Body of pancreas (tissue), 4 donors: ENCODE data around the gene SART1. TPM values are rescaled to one million over a fixed set of nuclear protein-coding genes. Genes with fewer than 3 reads are reported as not detected.

Experiments used
- ATAC-seq: fragments of 150-250 bp; one replicate; pipeline ENCODE4 v1.9.1; 2016
- DNase-seq, 4 donors: peaks; one replicate each; pipeline ENCODE4 v3.0.0-alpha.2; 2019
- H3K27ac ChIP-seq, 4 donors: fragments of 200-600 bp; sonication (generic); 1 replicate in 3 of 4; 2 replicates in 1 of 4; pipeline versions ENCODE4 v1.5.1 to v1.6.1; 2016 to 2019; ENCODE audit warnings: mild to moderate bottlenecking in 1 of 4, mixed read lengths in 1 of 4, moderate library complexity in 1 of 4
- H3K27me3 ChIP-seq, 2 donors: fragments of 200-600 bp; sonication (generic); one replicate each; pipeline ENCODE4 v1.6.0; 2016; ENCODE audit warnings: mild to moderate bottlenecking in 1 of 2
- H3K36me3 ChIP-seq, 2 donors: fragments of 200-600 bp; sonication (generic); replicated peaks in 1 of 2; 2 replicates each; pipeline ENCODE4 v1.5.1; 2016; ENCODE audit warnings: low read depth in 2 of 2; ENCODE audit not compliant: insufficient read depth in 1 of 2
- H3K4me1 ChIP-seq: fragments of 200-600 bp; sonication (generic); one replicate; pipeline ENCODE4 v1.6.0; 2016
- H3K4me3 ChIP-seq, 2 donors: fragments of 200-600 bp; sonication (generic); 1 replicate in 1 of 2; 2 replicates in 1 of 2; pipeline ENCODE4 v1.5.1; 2016 to 2019
- H3K9me3 ChIP-seq, 3 donors: fragments of 200-600 bp; sonication (generic); 1 replicate in 2 of 3; 2 replicates in 1 of 3; pipeline ENCODE4 v1.5.1; 2016
- POLR2A ChIP-seq, 3 donors: fragments of 450-650 bp; IDR thresholded peaks; one replicate each; pipeline ENCODE4 v1.6.1; 2016; ENCODE audit warnings: antibody characterized with exemption in 3 of 3, mild to moderate bottlenecking in 2 of 3
- WGBS, 2 donors: methylation state at CpG; one replicate each; pipeline ENCODE4 v1.1.5; 2017; 5-methylcytosine and 5-hydroxymethylcytosine counted together
- intact Hi-C: fragments of 100-400 bp; cut with DNase I; formaldehyde crosslinking; loops from one replicate; pipeline ENCODE4 v1.15.1; 2023
- total RNA-seq, 2 donors: library from RNA; depleted of rRNA; stranded (reverse); fragments of >200 nt; gene quantifications; one replicate each; pipeline ENCODE4 v1.1.0, GENCODE V29; 2016
- TF ChIP-seq, protein P1 (sequence below), 7 experiments: fragments of 450-650 bp in 4 of 7; fragments of 200-600 bp in 3 of 7; sonication (generic) in 3 of 7; IDR thresholded peaks; one replicate each; pipeline ENCODE4 v1.5.1; 2016 to 2019; ENCODE audit warnings: antibody characterized with exemption in 7 of 7

SART1 gene
- total RNA-seq, 2 donors from 2014 or later = 27.5 to 60.6 TPM

DNA sequence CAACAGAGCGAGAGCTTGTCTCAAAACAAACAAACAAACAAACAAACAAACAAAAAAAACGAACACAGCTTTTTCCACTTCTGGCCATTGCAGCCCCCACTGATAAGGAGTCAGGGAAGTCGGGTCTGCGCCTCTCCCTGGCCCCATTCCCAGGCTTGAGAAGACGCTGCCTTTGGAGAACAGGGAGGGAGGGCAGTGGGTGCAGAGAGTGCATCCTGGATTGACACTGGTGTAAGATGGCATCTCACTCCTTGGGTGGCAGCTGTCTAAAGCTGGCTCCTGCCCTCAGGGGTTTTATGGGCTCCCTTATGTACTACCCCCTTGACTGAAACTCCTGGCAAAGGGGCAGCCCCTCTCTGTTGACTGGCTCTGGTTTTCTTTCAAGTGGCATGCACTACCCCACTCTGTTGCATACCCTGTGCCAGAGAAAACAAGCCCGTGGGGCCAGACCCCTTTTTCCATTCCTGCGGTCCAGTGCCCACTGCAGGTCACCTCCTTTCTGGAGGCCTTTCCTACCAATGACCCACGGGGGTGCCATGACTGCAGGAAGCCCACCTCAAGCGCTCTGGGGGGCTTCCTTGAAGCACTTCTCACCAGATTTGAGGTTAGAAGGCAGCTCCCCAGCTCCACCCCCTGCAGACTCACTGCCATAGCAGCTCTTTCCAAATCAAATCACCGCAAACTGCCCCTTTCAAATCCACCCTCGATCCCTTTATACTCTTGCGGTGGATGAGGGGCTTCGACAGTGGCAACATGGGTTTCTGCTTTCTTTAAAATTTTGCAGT is 29.6 kb upstream of the SART1 start:
- H3K9me3 ChIP-seq = no peaks in the 10 kb centered on the region
- no peaks in the 10 kb centered on the region for H3K4me1 ChIP-seq
- ATAC-seq (no peak), DNase-seq (no peak)
- H3K36me3 ChIP-seq = no peaks in the 10 kb centered on the region
- intact Hi-C loops = no loop called here
- TF ChIP-seq POLR2A (IDR thresholded peaks at IDR 0.05) = no peak
- TF ChIP-seq, protein P1, sequence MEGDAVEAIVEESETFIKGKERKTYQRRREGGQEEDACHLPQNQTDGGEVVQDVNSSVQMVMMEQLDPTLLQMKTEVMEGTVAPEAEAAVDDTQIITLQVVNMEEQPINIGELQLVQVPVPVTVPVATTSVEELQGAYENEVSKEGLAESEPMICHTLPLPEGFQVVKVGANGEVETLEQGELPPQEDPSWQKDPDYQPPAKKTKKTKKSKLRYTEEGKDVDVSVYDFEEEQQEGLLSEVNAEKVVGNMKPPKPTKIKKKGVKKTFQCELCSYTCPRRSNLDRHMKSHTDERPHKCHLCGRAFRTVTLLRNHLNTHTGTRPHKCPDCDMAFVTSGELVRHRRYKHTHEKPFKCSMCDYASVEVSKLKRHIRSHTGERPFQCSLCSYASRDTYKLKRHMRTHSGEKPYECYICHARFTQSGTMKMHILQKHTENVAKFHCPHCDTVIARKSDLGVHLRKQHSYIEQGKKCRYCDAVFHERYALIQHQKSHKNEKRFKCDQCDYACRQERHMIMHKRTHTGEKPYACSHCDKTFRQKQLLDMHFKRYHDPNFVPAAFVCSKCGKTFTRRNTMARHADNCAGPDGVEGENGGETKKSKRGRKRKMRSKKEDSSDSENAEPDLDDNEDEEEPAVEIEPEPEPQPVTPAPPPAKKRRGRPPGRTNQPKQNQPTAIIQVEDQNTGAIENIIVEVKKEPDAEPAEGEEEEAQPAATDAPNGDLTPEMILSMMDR (IDR thresholded peaks at IDR 0.05) = no peak
- H3K27ac ChIP-seq = no peak overlapping the region
- no peak overlapping the region for H3K4me3 ChIP-seq
- WGBS, 2 donors = 56 to 61% methylated on average over 13 of the region's 13 CpGs
- H3K27me3 ChIP-seq = no peaks in the 10 kb centered on the region

DNA sequence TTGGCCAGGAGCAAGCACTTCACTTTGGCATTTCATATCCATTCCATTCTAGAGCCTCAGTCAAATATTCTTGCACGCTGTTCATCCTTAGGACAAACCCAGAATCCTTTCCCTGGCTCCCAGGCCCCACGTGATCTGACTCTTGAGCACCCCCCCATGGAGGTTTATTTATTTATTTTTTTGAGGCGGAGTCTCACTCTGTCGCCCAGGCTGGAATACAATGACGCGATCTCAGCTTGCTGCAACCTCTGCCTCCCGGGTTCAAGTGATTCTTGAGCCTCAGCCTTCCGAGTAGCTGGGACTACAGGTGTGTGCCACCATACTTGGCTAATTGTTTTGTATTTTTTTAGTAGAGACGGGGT is 29.0 kb upstream of the SART1 start:
- no peak for TF ChIP-seq POLR2A (IDR thresholded peaks at IDR 0.05)
- TF ChIP-seq, protein P1 (IDR thresholded peaks at IDR 0.05) = no peak
- WGBS, 2 donors = 39 to 45% methylated on average over 9 of the region's 9 CpGs
- ATAC-seq = no peak
- Histone ChIP-seq H3K9me3 (no peaks in the 10 kb centered on the region), H3K27me3 (no peaks in the 10 kb centered on the region), H3K36me3 (no peaks in the 10 kb centered on the region), H3K4me3 (no peak overlapping the region), H3K27ac (no peak overlapping the region), H3K4me1 (no peaks in the 10 kb centered on the region)
- intact Hi-C loops = no loop called here
- DNase-seq = no peak

DNA sequence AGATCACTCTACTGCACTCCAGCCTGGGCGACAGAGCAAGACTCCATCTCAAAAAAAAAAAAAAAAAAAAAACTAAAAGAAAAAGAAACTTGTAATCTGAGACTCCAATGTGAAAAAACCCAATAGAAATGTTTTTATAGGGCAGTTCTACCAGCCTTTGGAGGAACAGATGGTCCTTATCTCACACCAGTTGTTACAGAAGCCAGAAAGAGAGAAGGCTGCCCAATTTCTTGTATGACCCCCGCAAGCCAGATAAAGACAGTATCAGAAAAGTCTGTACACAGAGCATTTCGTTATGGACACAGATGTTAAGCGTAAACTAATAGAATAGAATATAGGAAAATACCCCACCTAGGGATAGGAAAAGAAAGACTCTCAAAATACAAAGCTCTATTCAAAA is 27.5 kb upstream of the SART1 start:
- Histone ChIP-seq H3K36me3 (no peaks in the 10 kb centered on the region), H3K27ac (no peak overlapping the region), H3K4me3 (no peak overlapping the region), H3K9me3 (no peaks in the 10 kb centered on the region), H3K4me1 (no peaks in the 10 kb centered on the region), H3K27me3 (no peaks in the 10 kb centered on the region)
- WGBS, 2 donors = 22 to 28% methylated on average over 4 of the region's 4 CpGs
- intact Hi-C loops = no loop called here
- peak; percentile 35 for ATAC-seq
- TF ChIP-seq POLR2A (IDR thresholded peaks at IDR 0.05) = no peak
- TF ChIP-seq, protein P1 (IDR thresholded peaks at IDR 0.05) = no peak
- no peak for DNase-seq

DNA sequence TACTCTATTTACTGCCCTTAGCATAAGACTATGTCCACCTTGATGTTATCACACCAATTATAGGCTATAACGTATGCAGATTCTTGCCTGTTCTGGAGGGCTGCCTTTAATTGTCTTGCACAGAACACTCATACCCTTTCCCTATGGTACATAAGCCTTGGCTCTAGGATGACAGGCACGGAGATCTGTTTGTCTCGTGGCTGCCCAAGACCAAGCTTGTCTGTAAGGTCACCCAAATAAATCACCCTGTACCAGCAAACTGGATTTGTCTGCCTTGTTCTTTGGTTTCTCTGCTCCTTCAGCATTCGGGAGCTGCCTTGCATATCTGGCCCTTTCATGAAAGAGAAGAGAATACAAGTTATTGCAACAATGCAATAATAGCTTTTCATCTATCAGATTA is 23.8 kb upstream of the SART1 start:
- Histone ChIP-seq H3K27me3 (no peaks in the 10 kb centered on the region), H3K27ac (no peak overlapping the region), H3K4me1 (no peaks in the 10 kb centered on the region), H3K4me3 (no peak overlapping the region), H3K36me3 (no peaks in the 10 kb centered on the region), H3K9me3 (no peaks in the 10 kb centered on the region)
- intact Hi-C loops = no loop called here
- DNase-seq = no peak
- WGBS, 2 donors = 48 to 54% methylated on average over 4 of the region's 4 CpGs
- ATAC-seq = no peak
- TF ChIP-seq POLR2A (IDR thresholded peaks at IDR 0.05) = no peak
- TF ChIP-seq, protein P1 (IDR thresholded peaks at IDR 0.05) = no peak

DNA sequence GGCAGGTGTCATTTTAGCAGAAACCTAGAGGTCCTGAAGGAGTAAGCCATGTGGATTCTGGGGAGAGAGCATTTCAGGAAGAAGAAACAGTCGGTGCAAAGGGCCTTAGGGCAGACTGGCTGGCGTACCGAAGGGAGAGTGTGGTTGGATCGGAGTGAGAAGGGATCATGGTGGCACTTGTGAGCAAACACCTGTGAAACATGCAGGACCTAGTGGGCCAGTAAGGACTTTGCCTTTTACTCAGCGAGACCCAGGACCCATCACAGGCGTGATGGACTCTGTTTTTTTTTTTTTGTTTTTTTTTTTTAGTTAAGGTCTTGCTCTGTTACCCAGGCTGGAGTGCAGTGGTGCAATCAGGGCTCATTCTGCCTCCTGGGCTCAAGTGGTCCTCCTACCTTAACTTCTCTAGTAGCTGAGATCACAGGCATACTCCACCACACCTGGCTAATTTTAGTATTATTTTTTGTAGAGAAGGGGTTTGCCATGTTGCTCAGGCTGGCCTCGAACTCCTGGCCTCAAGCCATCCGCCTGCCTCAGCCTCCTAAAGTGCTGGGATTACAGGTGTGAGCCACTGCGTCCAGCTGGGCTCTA is 19.7 kb upstream of the SART1 start:
- ATAC-seq (no peak), DNase-seq (no peak)
- H3K4me3 ChIP-seq = no peak overlapping the region
- WGBS, 2 donors = 64 to 70% methylated on average over 9 of the region's 9 CpGs
- H3K4me1 ChIP-seq = no peaks in the 10 kb centered on the region
- H3K36me3 ChIP-seq = no peaks in the 10 kb centered on the region
- H3K27ac ChIP-seq = peak overlapping the region in 1 of 4 donors; percentile 47
- TF ChIP-seq POLR2A (IDR thresholded peaks at IDR 0.05) = no peak
- TF ChIP-seq, protein P1 (IDR thresholded peaks at IDR 0.05) = no peak
- H3K9me3 ChIP-seq = no peaks in the 10 kb centered on the region
- no peaks in the 10 kb centered on the region for H3K27me3 ChIP-seq
- intact Hi-C loops = no loop called here
